Measurements from ENCODE around the gene ATP6AP1. TPM values are rescaled to one million over a fixed set of nuclear protein-coding genes. Genes with fewer than 3 reads are reported as not detected.
A peak's percentile ranks its signal among the peaks of the same experiment; 100 is the strongest.

ATP6AP1 gene
- total RNA-seq, 1 experiment from 2014 or later, result 119 TPM

GRCh38 chrX:154441984-154442707 lies 13.7 kb downstream of the ATP6AP1 start:
- peak; percentile 62 to 74 for DNase-seq

GRCh38 chrX:154443479-154443910 lies 15.0 kb downstream of the ATP6AP1 start:
- DNase-seq, result no peak
- Histone ChIP-seq H3K4me2 (peak overlapping the region; percentile 69), H3K27me3 (ENCODE audit: insufficient read depth, low read depth) (no peaks in the 10 kb centered on the region), H3K9me2 (ENCODE audit: insufficient read depth) (no peaks in the 10 kb centered on the region), H3K4me3 (peak overlapping the region; percentile 43; the same call in 1 of the 2 replicates), H3K9me3 (ENCODE audit: insufficient read depth, low read depth) (no peaks in the 10 kb centered on the region), H2AFZ (no peak overlapping the region), H3F3A (ENCODE audit: insufficient read depth, low read depth) (peaks cover 13% of the 10 kb centered on the region; the same call in 1 of the 2 replicates), H3K27ac (no peak overlapping the region), H3K36me3 (ENCODE audit: low read depth) (no peaks in the 10 kb centered on the region), H3K4me1 (replicated peaks; ENCODE audit: insufficient read depth) (no peaks in the 10 kb centered on the region), H3K79me2 (ENCODE audit: low read depth) (peaks cover 15% of the 10 kb centered on the region), H4K20me1 (ENCODE audit: insufficient read depth) (no peaks in the 10 kb centered on the region)
- intact Hi-C loops (cut with micrococcal nuclease; ENCODE audit: unreplicated experiment), result loop anchor here (5.0 kb wide), 1 partner anchor 46 kb away; the partner anchor contains the start of gene RPL10
- BruUV-seq (replicated peaks), result no TSS peak
- ChIA-PET POLR2A (ENCODE audit: unreplicated experiment) (no interaction called here), CTCF (no interaction called here)
- TF ChIP-seq CTCF (conservative IDR thresholded peaks at IDR 0.05) (no peak), EZH2 (IDR thresholded peaks at IDR 0.05; ENCODE audit: low read depth) (no peak)

More at GRCh38 chrX:154441984-154442707, 13.7 kb downstream of the ATP6AP1 start:
- no peaks in the 10 kb centered on the region for H3K9me3 ChIP-seq (ENCODE audit: insufficient read depth, low read depth)
- TF ChIP-seq EZH2 (IDR thresholded peaks at IDR 0.05; ENCODE audit: low read depth) (no peak), CTCF (conservative IDR thresholded peaks at IDR 0.05) (no peak)
- BruUV-seq (replicated peaks), result TSS peak; percentile 8
- H3K4me1 ChIP-seq (replicated peaks; ENCODE audit: insufficient read depth), result peaks cover 7% of the 10 kb centered on the region; the same call in 1 of the 2 replicates
- no peak overlapping the region for H2AFZ ChIP-seq
- H3K4me3 ChIP-seq, result no peak overlapping the region
- peaks cover 13% of the 10 kb centered on the region; the same call in 1 of the 2 replicates for H3F3A ChIP-seq (ENCODE audit: insufficient read depth, low read depth)
- H4K20me1 ChIP-seq (ENCODE audit: insufficient read depth), result no peaks in the 10 kb centered on the region
- CTCF ChIA-PET, result interaction anchor here (1.0 kb wide), 1 partner anchor 69 kb away, joined by 5 read pairs; no protein-coding TSS in a partner anchor
- H3K27me3 ChIP-seq (ENCODE audit: insufficient read depth, low read depth), result no peaks in the 10 kb centered on the region
- POLR2A ChIA-PET (ENCODE audit: unreplicated experiment), result interaction anchor here (0.6 to 0.7 kb wide), 4 partner anchors 10 to 310 kb away, joined by 3 to 8 read pairs (median 4); partner anchors contain the start of gene PLXNA3
- no peak overlapping the region for H3K27ac ChIP-seq
- no peak overlapping the region for H3K4me2 ChIP-seq
- intact Hi-C loops (cut with micrococcal nuclease; ENCODE audit: unreplicated experiment), result loop anchor here (5.0 kb wide), 1 partner anchor 45 kb away; the partner anchor contains the start of gene RPL10
- H3K36me3 ChIP-seq (ENCODE audit: low read depth), result no peaks in the 10 kb centered on the region
- H3K79me2 ChIP-seq (ENCODE audit: low read depth), result peaks cover 25% of the 10 kb centered on the region
- no peaks in the 10 kb centered on the region for H3K9me2 ChIP-seq (ENCODE audit: insufficient read depth)

GRCh38 chrX:154443992-154444754 lies 15.7 kb downstream of the ATP6AP1 start, which contains the start of gene FAM50A:
Gene FAM50A (plus strand): TSS chrX:154444141. CDS start chrX:154444236, 95 bp downstream.
- intact Hi-C loops (cut with micrococcal nuclease; ENCODE audit: unreplicated experiment), result loop anchor here (5.0 kb wide), 1 partner anchor 47 kb away; the partner anchor contains the start of gene RPL10

More at GRCh38 chrX:154443992-154444754, 15.7 kb downstream of the ATP6AP1 start, which contains the start of gene FAM50A:
- no peak within 1 kb of the TSS for H3K27ac ChIP-seq
- H3K79me2 ChIP-seq (ENCODE audit: low read depth), result peaks cover 10% of the 10 kb centered on the region
- no peaks in the 10 kb centered on the region for H3K9me2 ChIP-seq (ENCODE audit: insufficient read depth)
- TF ChIP-seq CTCF (conservative IDR thresholded peaks at IDR 0.05) (no peak), EZH2 (IDR thresholded peaks at IDR 0.05; ENCODE audit: low read depth) (no peak)
- H4K20me1 ChIP-seq (ENCODE audit: insufficient read depth), result no peaks in the 10 kb centered on the region
- CTCF ChIA-PET, result no interaction called here
- peak in 1 of 2 experiments; percentile 77 for DNase-seq
- H2AFZ ChIP-seq, result peak within 1 kb of the TSS; percentile 79
- H3F3A ChIP-seq (ENCODE audit: insufficient read depth, low read depth), result peaks cover 13% of the 10 kb centered on the region; the same call in 1 of the 2 replicates
- H3K9me3 ChIP-seq (ENCODE audit: insufficient read depth, low read depth), result no peaks in the 10 kb centered on the region
- peak within 1 kb of the TSS; percentile 82 for H3K4me2 ChIP-seq
- H3K27me3 ChIP-seq (ENCODE audit: insufficient read depth, low read depth), result no peaks in the 10 kb centered on the region
- no peaks in the 10 kb centered on the region for H3K4me1 ChIP-seq (replicated peaks; ENCODE audit: insufficient read depth)
- H3K36me3 ChIP-seq (ENCODE audit: low read depth), result no peaks in the 10 kb centered on the region
- POLR2A ChIA-PET (ENCODE audit: unreplicated experiment), result interaction anchor here (0.6 kb wide), 1 partner anchor 97 kb away, joined by 4 read pairs; no protein-coding TSS in a partner anchor
- H3K4me3 ChIP-seq, result peak within 1 kb of the TSS; percentile 72
- BruUV-seq (replicated peaks), result no TSS peak
